K562 (cell line): Measurements from ENCODE around the gene PALMD. TPM values are rescaled to one million over a fixed set of nuclear protein-coding genes. Genes with fewer than 3 reads are reported as not detected.

Experiments
- CHD2 ChIP-seq: IDR thresholded peaks from 2 replicates; pipeline ENCODE4 v1.6.1; 2011; ENCODE audit warnings: low read depth, low read length
- JUND ChIP-seq, 2 experiments: IDR thresholded peaks; 2 replicates in 1 of 2; 3 replicates in 1 of 2; pipeline ENCODE4 v1.6.1; 2011; ENCODE audit warnings: borderline replicate concordance in 2 of 2, low read depth in 2 of 2, low read length in 2 of 2, improper control_type of control experiment in 1 of 2, missing biosample characterization in 1 of 2, missing genetic modification characterization in 1 of 2, missing genetic modification reagents in 1 of 2
- MBD1 ChIP-seq: fragments of 250-450 bp; sonication (Bioruptor Pico); IDR thresholded peaks from 2 replicates; pipeline ENCODE4 v1.8.0; 2022; ENCODE audit warnings: inconsistent platforms
- NCOA6 ChIP-seq: fragments of 450-650 bp; IDR thresholded peaks from 2 replicates; pipeline ENCODE4 v1.6.1; 2017; ENCODE audit warnings: mild to moderate bottlenecking
- NFIC ChIP-seq: fragments of 450-650 bp; IDR thresholded peaks from 2 replicates; pipeline ENCODE4 v1.6.1; 2017; ENCODE audit warnings: mild to moderate bottlenecking, inconsistent platforms
- SMARCA4 ChIP-seq: fragments of 450-650 bp; IDR thresholded peaks from 2 replicates; pipeline ENCODE4 v1.6.1; 2016
- SMARCC2 ChIP-seq: fragments of 450-650 bp; IDR thresholded peaks from 2 replicates; pipeline ENCODE4 v1.6.1; 2017; ENCODE audit warnings: antibody characterized with exemption, moderate library complexity, mild to moderate bottlenecking, low read depth
- SREBF1 ChIP-seq: fragments of 150-350 bp; IDR thresholded peaks from 2 replicates; pipeline ENCODE4 v1.6.1; 2014; ENCODE audit warnings: antibody characterized with exemption, low read depth, low read length, borderline replicate concordance
- XRCC5 ChIP-seq: fragments of 200-400 bp; formaldehyde crosslinking; IDR thresholded peaks from 2 replicates; pipeline ENCODE4 v1.6.1; 2017; ENCODE audit warnings: low read depth, mild to moderate bottlenecking, low read length
- ZNF354B ChIP-seq: fragments of 250-450 bp; sonication (Bioruptor Pico); IDR thresholded peaks from 2 replicates; pipeline ENCODE4 v1.4.0; 2020
- ZNF507 ChIP-seq: conservative IDR thresholded peaks from 2 replicates; pipeline ENCODE4 v1.6.1; 2017; ENCODE audit warnings: missing genetic modification characterization, missing compliant biosample characterization
- ZNF77 ChIP-seq: fragments of 250-450 bp; sonication (Bioruptor Pico); IDR thresholded peaks from 2 replicates; pipeline ENCODE4 v1.5.0; 2020
- ZSCAN32 ChIP-seq: fragments of 450-650 bp; formaldehyde crosslinking; IDR thresholded peaks from 2 replicates; pipeline ENCODE4 v1.4.0; 2020; ENCODE audit warnings: mild to moderate bottlenecking, moderate library complexity
- polyA plus RNA-seq, 8 experiments: library from polyadenylated mRNA; depleted of rRNA in 4 of 8; stranded (reverse) in 5 of 8; unstranded in 3 of 8; fragments of >200 nt; fragmentation: Nextera tagmentation in 2 of 8; fragmentation: Illumina TruSeq in 1 of 8; extraction: Ambion mirVana in 2 of 8; extraction: Trizol in 1 of 8; gene quantifications; 2 replicates each; pipeline versions ENCODE4 v1.2.1 to v1.2.3, GENCODE V29; 2011 to 2014; ENCODE audit warnings: inconsistent platforms in 1 of 8, missing spikeins in 1 of 8
- total RNA-seq, 7 experiments: library from RNA; depleted of rRNA in 6 of 7; stranded (reverse); fragments of >200 nt in 6 of 7; fragmentation: Illumina TruSeq in 2 of 7; extraction: Trizol in 2 of 7; gene quantifications; 2 replicates each; pipeline versions ENCODE4 v1.2.1 to v1.2.3, GENCODE V29; 2011 to 2021; ENCODE audit warnings: low replicate concordance in 1 of 7
- TF ChIP-seq, protein P1 (sequence below), 2 experiments: fragments of 450-650 bp in 1 of 2; sonication (generic) in 1 of 2; formaldehyde crosslinking in 1 of 2; IDR thresholded peaks in 1 of 2; conservative IDR thresholded peaks in 1 of 2; 2 replicates each; pipeline versions ENCODE4 v1.6.1 to v1.8.1; 2016 to 2023; ENCODE audit warnings: mild to moderate bottlenecking in 2 of 2, moderate library complexity in 2 of 2, inconsistent platforms in 1 of 2, missing genetic modification reagents in 1 of 2
- TF ChIP-seq, protein P2 (sequence below), 3 experiments: fragments of 200-800 bp in 1 of 3; fragments of 250-450 bp in 1 of 3; fragments of 450-650 bp in 1 of 3; sonication (Bioruptor Pico) in 1 of 3; sonication (Bioruptor generic) in 1 of 3; formaldehyde crosslinking in 1 of 3; IDR thresholded peaks; 2 replicates each; pipeline versions ENCODE4 v1.6.1 to v1.8.0; 2016 to 2022; ENCODE audit warnings: mild to moderate bottlenecking in 2 of 3, missing genetic modification characterization in 2 of 3, missing compliant biosample characterization in 1 of 3, moderate library complexity in 1 of 3
- TF ChIP-seq, protein P3 (sequence below): fragments of 250-450 bp; sonication (Bioruptor Pico); IDR thresholded peaks from 2 replicates; pipeline ENCODE4 v1.9.0; 2021; ENCODE audit warnings: mild to moderate bottlenecking, inconsistent platforms
- TF ChIP-seq, protein P4 (sequence below): fragments of 250-450 bp; sonication (Bioruptor Pico); IDR thresholded peaks from 2 replicates; pipeline ENCODE4 v1.8.0; 2021; ENCODE audit warnings: borderline replicate concordance, mild to moderate bottlenecking, moderate library complexity; ENCODE audit not compliant: poor library complexity, severe bottlenecking

The PALMD gene
- total and polyA plus RNA-seq, 9 of the 15 experiments (the other 6 are each of a cell fraction or from before 2014, with no cell fraction given): 2.7 to 13.5 (median 5.4) TPM

DNA sequence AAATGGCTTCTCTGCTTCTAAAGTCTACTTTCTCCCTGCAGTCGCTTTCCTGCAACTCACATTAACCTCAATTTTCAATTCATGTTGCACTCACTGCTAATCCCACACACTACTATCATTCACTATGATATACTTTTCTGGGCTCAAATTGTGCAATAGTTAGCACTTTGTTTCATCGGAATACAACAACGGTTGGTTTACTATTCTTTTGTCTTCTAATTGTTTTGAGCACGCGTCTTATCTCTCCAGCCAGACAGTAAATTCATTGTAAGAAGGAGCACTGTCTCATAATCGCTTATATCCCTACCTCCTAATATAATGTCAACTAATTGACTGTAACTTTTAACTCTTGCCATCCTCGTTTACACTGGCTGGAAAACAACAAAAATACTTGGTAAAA is 3.9 kb upstream of the PALMD start (continued):
- no peak for TF ChIP-seq SMARCC2
- no peak for TF ChIP-seq ZNF354B (CRISPR knock-in tag)
- TF ChIP-seq, protein P1, sequence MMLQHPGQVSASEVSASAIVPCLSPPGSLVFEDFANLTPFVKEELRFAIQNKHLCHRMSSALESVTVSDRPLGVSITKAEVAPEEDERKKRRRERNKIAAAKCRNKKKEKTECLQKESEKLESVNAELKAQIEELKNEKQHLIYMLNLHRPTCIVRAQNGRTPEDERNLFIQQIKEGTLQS (IDR thresholded peaks at IDR 0.05): no peak
- TF ChIP-seq, protein P1 (CRISPR knock-in tag; conservative IDR thresholded peaks at IDR 0.05): no peak
- no peak for TF ChIP-seq NCOA6
- TF ChIP-seq CHD2: no peak
- TF ChIP-seq, protein P2, sequence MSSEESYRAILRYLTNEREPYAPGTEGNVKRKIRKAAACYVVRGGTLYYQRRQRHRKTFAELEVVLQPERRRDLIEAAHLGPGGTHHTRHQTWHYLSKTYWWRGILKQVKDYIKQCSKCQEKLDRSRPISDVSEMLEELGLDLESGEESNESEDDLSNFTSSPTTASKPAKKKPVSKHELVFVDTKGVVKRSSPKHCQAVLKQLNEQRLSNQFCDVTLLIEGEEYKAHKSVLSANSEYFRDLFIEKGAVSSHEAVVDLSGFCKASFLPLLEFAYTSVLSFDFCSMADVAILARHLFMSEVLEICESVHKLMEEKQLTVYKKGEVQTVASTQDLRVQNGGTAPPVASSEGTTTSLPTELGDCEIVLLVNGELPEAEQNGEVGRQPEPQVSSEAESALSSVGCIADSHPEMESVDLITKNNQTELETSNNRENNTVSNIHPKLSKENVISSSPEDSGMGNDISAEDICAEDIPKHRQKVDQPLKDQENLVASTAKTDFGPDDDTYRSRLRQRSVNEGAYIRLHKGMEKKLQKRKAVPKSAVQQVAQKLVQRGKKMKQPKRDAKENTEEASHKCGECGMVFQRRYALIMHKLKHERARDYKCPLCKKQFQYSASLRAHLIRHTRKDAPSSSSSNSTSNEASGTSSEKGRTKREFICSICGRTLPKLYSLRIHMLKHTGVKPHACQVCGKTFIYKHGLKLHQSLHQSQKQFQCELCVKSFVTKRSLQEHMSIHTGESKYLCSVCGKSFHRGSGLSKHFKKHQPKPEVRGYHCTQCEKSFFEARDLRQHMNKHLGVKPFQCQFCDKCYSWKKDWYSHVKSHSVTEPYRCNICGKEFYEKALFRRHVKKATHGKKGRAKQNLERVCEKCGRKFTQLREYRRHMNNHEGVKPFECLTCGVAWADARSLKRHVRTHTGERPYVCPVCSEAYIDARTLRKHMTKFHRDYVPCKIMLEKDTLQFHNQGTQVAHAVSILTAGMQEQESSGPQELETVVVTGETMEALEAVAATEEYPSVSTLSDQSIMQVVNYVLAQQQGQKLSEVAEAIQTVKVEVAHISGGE (CRISPR knock-in tag; IDR thresholded peaks at IDR 0.05): no peak
- no peak for TF ChIP-seq JUND (IDR thresholded peaks at IDR 0.05; ENCODE audit: borderline replicate concordance, low read depth, low read length)
- no peak for TF ChIP-seq JUND (tag; IDR thresholded peaks at IDR 0.05; ENCODE audit: borderline replicate concordance, low read depth, low read length)
- TF ChIP-seq SMARCA4: peak; percentile 77; the same call in 1 of the 2 replicates
- no peak for TF ChIP-seq ZNF507 (tag)
- no peak for TF ChIP-seq ZNF77
- TF ChIP-seq, protein P3, sequence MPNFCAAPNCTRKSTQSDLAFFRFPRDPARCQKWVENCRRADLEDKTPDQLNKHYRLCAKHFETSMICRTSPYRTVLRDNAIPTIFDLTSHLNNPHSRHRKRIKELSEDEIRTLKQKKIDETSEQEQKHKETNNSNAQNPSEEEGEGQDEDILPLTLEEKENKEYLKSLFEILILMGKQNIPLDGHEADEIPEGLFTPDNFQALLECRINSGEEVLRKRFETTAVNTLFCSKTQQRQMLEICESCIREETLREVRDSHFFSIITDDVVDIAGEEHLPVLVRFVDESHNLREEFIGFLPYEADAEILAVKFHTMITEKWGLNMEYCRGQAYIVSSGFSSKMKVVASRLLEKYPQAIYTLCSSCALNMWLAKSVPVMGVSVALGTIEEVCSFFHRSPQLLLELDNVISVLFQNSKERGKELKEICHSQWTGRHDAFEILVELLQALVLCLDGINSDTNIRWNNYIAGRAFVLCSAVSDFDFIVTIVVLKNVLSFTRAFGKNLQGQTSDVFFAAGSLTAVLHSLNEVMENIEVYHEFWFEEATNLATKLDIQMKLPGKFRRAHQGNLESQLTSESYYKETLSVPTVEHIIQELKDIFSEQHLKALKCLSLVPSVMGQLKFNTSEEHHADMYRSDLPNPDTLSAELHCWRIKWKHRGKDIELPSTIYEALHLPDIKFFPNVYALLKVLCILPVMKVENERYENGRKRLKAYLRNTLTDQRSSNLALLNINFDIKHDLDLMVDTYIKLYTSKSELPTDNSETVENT (CRISPR knock-in tag): no peak
- TF ChIP-seq SREBF1: no peak
- TF ChIP-seq NFIC: no peak
- TF ChIP-seq XRCC5: no peak
- no peak for TF ChIP-seq ZSCAN32 (CRISPR knock-in tag)
- TF ChIP-seq, protein P4, sequence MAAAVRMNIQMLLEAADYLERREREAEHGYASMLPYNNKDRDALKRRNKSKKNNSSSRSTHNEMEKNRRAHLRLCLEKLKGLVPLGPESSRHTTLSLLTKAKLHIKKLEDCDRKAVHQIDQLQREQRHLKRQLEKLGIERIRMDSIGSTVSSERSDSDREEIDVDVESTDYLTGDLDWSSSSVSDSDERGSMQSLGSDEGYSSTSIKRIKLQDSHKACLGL: no peak
- TF ChIP-seq MBD1 (CRISPR knock-in tag): no peak
